ENCODE data around the gene IMMP2L.

Gene IMMP2L

DNA sequence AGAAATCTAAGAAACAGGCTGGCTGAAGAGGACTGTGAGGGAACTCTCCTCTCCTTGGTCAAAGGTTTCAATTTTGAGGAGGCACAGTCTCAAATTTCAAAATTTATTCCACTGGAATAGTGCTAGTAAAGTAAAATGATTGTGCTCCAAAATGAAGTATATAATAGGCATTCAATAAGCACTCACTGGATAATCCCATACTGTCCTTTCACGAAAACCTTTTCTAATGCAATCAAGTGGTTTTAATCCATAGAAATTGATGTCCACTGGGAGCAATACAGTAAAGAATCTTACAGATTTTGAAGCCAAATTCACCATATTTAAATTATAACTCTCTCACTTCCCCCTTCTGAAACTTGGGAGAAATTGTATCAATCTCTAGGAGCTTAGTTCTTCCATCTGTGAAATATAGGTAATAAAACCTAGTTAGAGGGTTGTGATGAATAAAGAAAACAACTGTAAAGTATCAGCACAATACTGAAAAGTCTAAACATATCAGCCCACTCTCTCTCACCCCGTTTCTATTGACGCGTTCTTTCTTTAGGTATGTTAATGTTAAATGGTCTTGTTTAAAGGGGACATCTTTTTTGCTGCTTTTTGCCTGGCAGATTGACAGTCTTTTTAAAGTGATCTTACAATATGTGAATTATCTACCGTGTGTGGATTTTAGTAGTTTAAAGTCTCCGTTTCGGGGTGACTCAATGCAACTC is 512.2 kb downstream of the IMMP2L start:
- TF ChIP-seq, protein P1, sequence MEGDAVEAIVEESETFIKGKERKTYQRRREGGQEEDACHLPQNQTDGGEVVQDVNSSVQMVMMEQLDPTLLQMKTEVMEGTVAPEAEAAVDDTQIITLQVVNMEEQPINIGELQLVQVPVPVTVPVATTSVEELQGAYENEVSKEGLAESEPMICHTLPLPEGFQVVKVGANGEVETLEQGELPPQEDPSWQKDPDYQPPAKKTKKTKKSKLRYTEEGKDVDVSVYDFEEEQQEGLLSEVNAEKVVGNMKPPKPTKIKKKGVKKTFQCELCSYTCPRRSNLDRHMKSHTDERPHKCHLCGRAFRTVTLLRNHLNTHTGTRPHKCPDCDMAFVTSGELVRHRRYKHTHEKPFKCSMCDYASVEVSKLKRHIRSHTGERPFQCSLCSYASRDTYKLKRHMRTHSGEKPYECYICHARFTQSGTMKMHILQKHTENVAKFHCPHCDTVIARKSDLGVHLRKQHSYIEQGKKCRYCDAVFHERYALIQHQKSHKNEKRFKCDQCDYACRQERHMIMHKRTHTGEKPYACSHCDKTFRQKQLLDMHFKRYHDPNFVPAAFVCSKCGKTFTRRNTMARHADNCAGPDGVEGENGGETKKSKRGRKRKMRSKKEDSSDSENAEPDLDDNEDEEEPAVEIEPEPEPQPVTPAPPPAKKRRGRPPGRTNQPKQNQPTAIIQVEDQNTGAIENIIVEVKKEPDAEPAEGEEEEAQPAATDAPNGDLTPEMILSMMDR (IDR thresholded peaks at IDR 0.05), result no peak
- no peaks in the 10 kb centered on the region for H3K27me3 ChIP-seq
- H3K27ac ChIP-seq, result no peak overlapping the region
- H3K4me1 ChIP-seq (ENCODE audit: control insufficient read depth in 1 of 2, insufficient read depth in 1 of 2, low read depth in 1 of 2, low read length in 1 of 2), result no peaks in the 10 kb centered on the region
- no peak overlapping the region for H3K4me3 ChIP-seq (ENCODE audit: low read depth in 1 of 2, low read length in 1 of 2)
- no peaks in the 10 kb centered on the region for H3K9me3 ChIP-seq
- H3K36me3 ChIP-seq, result no peaks in the 10 kb centered on the region

- TF ChIP-seq, protein P1 (IDR thresholded peaks at IDR 0.05), result no peak
- no peaks in the 10 kb centered on the region for H3K27me3 ChIP-seq
Measured at GRCh38 chr7:111047595-111047994, 514.7 kb downstream of the IMMP2L start.

DNA sequence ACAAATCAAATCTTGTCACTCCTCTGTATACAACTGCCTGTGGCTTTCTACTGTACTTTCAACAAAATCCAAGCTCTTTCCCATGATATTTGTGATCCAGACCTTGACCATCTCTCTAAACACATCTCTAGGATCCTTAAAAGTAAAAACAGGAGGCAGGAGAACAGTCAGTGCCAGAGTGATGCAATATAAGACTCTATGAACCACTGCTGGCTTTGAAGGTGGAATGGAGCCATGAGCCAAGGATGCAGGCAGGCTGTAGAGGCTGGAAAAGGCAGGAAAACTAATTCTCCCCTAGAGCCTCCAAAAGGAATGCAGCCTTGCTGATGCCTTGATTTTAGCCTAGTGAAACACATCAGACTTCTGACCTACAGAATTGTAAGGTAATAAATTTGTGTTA is 516.8 kb downstream of the IMMP2L start:
- TF ChIP-seq, protein P1 (IDR thresholded peaks at IDR 0.05), result no peak
- Histone ChIP-seq H3K4me1 (ENCODE audit: control insufficient read depth in 1 of 2, insufficient read depth in 1 of 2, low read depth in 1 of 2, low read length in 1 of 2) (no peaks in the 10 kb centered on the region), H3K27me3 (no peaks in the 10 kb centered on the region), H3K4me3 (ENCODE audit: low read depth in 1 of 2, low read length in 1 of 2) (no peak overlapping the region), H3K9me3 (no peaks in the 10 kb centered on the region), H3K36me3 (no peaks in the 10 kb centered on the region), H3K27ac (no peak overlapping the region)

More at GRCh38 chr7:111047595-111047994, 514.7 kb downstream of the IMMP2L start:
- Histone ChIP-seq H3K27ac (no peak overlapping the region), H3K4me3 (ENCODE audit: low read depth in 1 of 2, low read length in 1 of 2) (no peak overlapping the region), H3K9me3 (no peaks in the 10 kb centered on the region), H3K36me3 (no peaks in the 10 kb centered on the region), H3K4me1 (ENCODE audit: control insufficient read depth in 1 of 2, insufficient read depth in 1 of 2, low read depth in 1 of 2, low read length in 1 of 2) (no peaks in the 10 kb centered on the region)

DNA sequence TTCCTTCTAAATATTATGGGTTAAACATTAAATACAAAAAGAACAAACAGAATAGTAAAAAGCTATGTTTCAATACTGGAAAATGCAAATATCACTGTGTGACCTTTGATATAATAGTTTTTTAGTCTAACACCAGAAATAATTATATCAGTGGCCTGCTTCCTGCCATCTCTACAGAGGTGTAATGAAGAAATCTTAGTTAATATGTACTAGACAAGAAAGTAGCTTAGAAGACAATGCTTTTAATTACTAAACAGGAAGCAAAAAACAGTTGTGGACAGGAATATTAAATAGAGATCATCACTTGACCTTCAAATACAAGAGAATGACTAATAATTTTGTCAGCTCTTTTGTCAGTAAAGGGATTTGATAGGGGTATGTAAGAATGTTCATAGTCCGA is 518.7 kb downstream of the IMMP2L start:
- Histone ChIP-seq H3K4me3 (ENCODE audit: low read depth in 1 of 2, low read length in 1 of 2) (no peak overlapping the region), H3K27ac (no peak overlapping the region), H3K4me1 (ENCODE audit: control insufficient read depth in 1 of 2, insufficient read depth in 1 of 2, low read depth in 1 of 2, low read length in 1 of 2) (no peaks in the 10 kb centered on the region), H3K9me3 (no peaks in the 10 kb centered on the region), H3K36me3 (no peaks in the 10 kb centered on the region), H3K27me3 (no peaks in the 10 kb centered on the region)
- TF ChIP-seq, protein P1 (IDR thresholded peaks at IDR 0.05), result no peak

DNA sequence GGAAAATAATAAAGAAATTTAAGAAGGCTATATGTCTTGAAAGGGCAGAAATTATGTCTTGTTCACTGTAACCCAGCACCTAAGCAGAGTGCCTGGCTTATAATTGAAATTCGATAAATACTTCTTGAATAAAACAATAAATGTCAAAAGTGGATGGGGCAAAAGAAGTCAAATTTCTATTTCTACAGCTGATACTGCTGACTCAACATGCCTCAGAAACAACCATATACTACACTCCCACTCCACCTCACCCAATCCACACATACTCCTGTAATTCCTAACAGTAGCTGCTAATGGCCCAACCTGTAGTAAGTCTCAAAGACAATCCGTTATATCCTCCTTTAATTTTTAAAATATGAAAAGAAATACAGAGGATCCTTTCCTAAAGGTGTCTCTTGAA is 519.5 kb downstream of the IMMP2L start:
- TF ChIP-seq, protein P1 (IDR thresholded peaks at IDR 0.05), result no peak
- H3K27ac ChIP-seq, result no peak overlapping the region
- no peaks in the 10 kb centered on the region for H3K27me3 ChIP-seq
- H3K4me3 ChIP-seq (ENCODE audit: low read depth in 1 of 2, low read length in 1 of 2), result no peak overlapping the region
- no peaks in the 10 kb centered on the region for H3K9me3 ChIP-seq
- H3K36me3 ChIP-seq, result no peaks in the 10 kb centered on the region
- no peaks in the 10 kb centered on the region for H3K4me1 ChIP-seq (ENCODE audit: control insufficient read depth in 1 of 2, insufficient read depth in 1 of 2, low read depth in 1 of 2, low read length in 1 of 2)
